ENCODE results near the gene ITGA11.

ITGA11 gene

GRCh38 chr15:68385671-68386586 is 46.0 kb downstream of the ITGA11 start:
- peaks cover 2% of the 10 kb centered on the region for H3K27me3 Mint-ChIP-seq
- no peaks in the 10 kb centered on the region for H3K9me3 Mint-ChIP-seq (ENCODE audit: low read depth)
- no peak overlapping the region for H3K27ac Mint-ChIP-seq
- H3K36me3 Mint-ChIP-seq, result no peaks in the 10 kb centered on the region
- H3K4me1 Mint-ChIP-seq (ENCODE audit: low read depth), result no peaks in the 10 kb centered on the region
- no peak overlapping the region for H3K4me3 Mint-ChIP-seq

GRCh38 chr15:68385240-68385561 is 46.8 kb downstream of the ITGA11 start:
- H3K4me1 Mint-ChIP-seq (ENCODE audit: low read depth), result peaks cover under 1% of the 10 kb centered on the region
- H3K27me3 Mint-ChIP-seq, result peaks cover 2% of the 10 kb centered on the region
- no peak overlapping the region for H3K27ac Mint-ChIP-seq
- no peaks in the 10 kb centered on the region for H3K9me3 Mint-ChIP-seq (ENCODE audit: low read depth)
- no peaks in the 10 kb centered on the region for H3K36me3 Mint-ChIP-seq
- H3K4me3 Mint-ChIP-seq, result no peak overlapping the region

DNA sequence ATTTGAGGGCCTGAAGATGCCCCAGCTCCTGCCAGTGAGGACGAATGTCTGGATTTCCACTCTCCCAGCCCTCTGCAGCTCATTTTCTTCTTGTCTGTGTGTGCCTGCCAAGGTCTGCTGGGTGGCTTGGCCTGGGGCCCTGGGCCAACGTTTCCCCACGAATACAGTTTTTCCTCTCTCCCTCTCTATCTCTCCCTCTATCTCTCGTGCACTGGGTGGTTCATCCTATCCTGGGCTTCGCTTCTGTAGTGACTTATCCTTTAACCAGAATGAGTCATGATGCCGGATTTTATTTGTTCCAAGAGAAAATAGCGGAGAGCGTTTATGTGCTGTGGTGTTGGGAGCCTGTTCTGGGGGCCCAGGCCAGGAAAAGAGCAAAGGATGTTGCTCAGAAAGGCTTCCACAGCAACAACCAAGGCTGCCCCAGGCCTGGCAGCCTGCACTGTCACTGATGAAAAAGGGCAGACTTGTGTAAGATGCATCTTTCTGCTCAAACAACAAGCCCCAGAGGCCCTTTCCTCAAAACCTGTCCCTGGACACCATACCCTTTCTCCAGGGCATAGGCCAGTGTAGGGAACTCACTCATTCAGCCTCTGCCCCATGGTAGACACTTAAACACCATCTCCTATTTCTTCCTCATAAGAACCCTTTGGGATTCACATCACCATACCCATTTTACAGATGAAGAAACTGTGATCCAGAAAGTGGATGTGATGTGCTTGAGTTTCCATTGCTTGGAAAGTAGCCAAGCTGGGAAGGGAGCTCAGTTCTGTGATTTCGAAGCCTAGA is 47.3 kb downstream of the ITGA11 start:
- no peaks in the 10 kb centered on the region for H3K27me3 Mint-ChIP-seq
- H3K36me3 Mint-ChIP-seq, result no peaks in the 10 kb centered on the region
- H3K4me3 Mint-ChIP-seq, result no peak overlapping the region
- H3K4me1 Mint-ChIP-seq (ENCODE audit: low read depth), result peaks cover 6% of the 10 kb centered on the region
- no peaks in the 10 kb centered on the region for H3K9me3 Mint-ChIP-seq (ENCODE audit: low read depth)
- H3K27ac Mint-ChIP-seq, result no peak overlapping the region

DNA sequence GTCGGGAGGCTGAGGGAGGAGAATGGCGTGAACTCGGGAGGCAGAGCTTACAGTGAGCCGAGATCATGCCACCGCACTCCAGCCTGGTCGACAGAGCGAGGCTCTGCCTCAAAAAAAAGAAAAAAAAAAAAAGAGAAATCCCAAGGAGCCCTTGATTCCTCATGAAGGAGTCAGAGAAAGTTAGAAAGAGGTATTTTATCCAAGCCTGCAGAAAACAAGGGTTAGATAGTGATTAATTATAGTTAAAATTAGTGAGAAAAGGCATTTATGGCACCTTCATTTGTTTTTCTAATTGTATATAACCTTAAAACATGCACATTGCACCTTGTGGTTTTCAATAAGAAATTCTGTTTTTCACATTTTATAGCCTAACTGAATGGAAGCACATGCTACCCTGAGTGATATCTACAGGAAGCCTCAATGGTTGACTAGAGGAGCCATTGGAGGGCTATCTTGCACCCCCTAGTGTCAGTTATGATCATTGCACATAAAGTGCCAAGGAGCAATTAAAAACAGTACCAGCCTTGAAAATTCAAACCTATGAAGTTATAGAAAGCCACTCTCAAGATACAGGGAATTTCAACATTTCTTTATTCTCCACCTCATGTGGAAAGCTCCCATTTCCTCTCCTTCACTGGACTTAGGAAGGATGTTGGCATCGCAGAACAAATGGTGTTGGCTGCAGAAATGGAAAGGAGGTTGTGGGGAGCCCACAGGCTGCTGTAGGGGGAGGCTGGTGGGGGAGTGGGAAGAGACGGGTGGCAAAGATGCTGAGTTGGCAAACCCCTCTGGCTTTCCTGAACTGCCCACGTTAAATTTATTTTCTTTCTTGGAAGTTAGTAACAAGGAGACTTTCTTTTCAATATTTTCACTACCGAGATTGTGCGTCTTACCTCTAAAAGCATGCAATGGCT is 48.5 kb downstream of the ITGA11 start:
- H3K4me1 Mint-ChIP-seq (ENCODE audit: low read depth), result peaks cover 17% of the 10 kb centered on the region
- H3K4me3 Mint-ChIP-seq, result no peak overlapping the region
- no peaks in the 10 kb centered on the region for H3K27me3 Mint-ChIP-seq
- no peaks in the 10 kb centered on the region for H3K9me3 Mint-ChIP-seq (ENCODE audit: low read depth)
- no peaks in the 10 kb centered on the region for H3K36me3 Mint-ChIP-seq
- H3K27ac Mint-ChIP-seq, result no peak overlapping the region

- H3K4me1 Mint-ChIP-seq (ENCODE audit: low read depth), result peaks cover 17% of the 10 kb centered on the region
- H3K4me3 Mint-ChIP-seq, result no peak overlapping the region
- no peaks in the 10 kb centered on the region for H3K9me3 Mint-ChIP-seq (ENCODE audit: low read depth)
- no peaks in the 10 kb centered on the region for H3K36me3 Mint-ChIP-seq
- H3K27me3 Mint-ChIP-seq, result no peaks in the 10 kb centered on the region
- no peak overlapping the region for H3K27ac Mint-ChIP-seq
These were observed 49.5 kb downstream of the ITGA11 start for GRCh38 chr15:68382286-68383007.

- Mint-ChIP-seq H3K4me1 (ENCODE audit: low read depth) (peaks cover 17% of the 10 kb centered on the region), H3K36me3 (no peaks in the 10 kb centered on the region), H3K27ac (no peak overlapping the region), H3K9me3 (ENCODE audit: low read depth) (no peaks in the 10 kb centered on the region), H3K27me3 (no peaks in the 10 kb centered on the region), H3K4me3 (no peak overlapping the region)
These were observed 51.5 kb downstream of the ITGA11 start for GRCh38 chr15:68380456-68380855.

DNA sequence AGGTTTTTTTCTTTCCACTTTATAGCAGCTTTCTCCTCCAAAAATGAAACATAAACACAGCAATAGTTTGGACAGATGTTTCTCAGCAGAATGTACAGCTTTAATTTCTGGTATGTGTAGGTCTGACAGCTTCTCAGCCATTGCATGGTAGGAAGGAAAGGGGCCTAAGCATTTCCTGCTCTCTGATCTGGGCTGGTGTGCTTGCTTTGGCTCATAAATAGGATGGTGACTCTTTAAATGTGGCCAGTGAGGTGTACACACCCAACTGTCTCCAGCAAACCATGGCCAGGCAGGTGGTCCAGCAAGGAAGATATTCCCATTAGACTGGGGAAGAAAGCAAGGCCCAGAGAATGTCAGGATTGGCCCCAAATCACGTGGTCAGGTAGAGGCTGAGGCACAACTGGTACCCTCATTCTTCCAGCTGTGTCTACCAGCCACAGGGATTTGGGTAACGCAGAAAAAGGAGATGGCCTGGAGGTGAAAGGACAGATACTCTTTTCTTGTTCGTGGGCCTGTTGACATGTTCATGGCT is 52.1 kb downstream of the ITGA11 start:
- Mint-ChIP-seq H3K4me1 (ENCODE audit: low read depth) (peaks cover 17% of the 10 kb centered on the region), H3K9me3 (ENCODE audit: low read depth) (no peaks in the 10 kb centered on the region), H3K27me3 (no peaks in the 10 kb centered on the region), H3K27ac (no peak overlapping the region), H3K36me3 (no peaks in the 10 kb centered on the region), H3K4me3 (no peak overlapping the region)

DNA sequence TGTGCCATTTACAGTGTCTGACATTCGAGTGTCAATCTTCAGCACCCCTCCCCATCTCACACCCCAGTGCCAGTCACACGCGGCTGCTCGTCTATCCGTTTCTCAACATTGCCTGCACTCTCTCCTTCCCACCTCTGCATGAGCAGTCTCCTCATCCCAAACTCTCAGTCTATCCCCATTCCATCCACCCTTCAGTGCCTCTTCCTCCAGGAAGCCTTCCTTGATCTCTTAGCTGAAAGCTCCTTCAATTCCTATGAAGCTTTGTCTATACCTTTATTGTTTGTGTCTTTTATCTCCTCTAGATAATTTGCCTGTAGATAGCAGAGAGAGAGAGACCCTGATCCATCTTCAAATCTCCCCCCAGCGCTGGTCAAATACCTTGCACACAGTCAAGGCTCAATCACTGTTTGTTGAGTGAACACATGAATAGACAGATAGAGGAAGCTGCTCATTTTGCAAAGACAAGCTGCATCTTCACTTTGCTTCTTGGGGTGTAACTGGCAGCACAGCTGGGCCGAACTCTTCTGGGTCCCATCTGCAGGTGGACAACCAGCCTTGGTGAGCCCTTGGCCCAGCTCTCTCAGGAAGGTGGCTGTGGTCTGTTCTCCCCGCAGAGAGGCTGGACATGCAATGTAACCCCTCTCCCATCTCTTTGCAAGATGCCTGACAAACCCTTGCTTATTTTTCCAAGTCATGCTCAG is 52.8 kb downstream of the ITGA11 start:
- no peaks in the 10 kb centered on the region for H3K9me3 Mint-ChIP-seq (ENCODE audit: low read depth)
- H3K36me3 Mint-ChIP-seq, result no peaks in the 10 kb centered on the region
- no peak overlapping the region for H3K27ac Mint-ChIP-seq
- H3K4me1 Mint-ChIP-seq (ENCODE audit: low read depth), result peaks cover 17% of the 10 kb centered on the region
- no peaks in the 10 kb centered on the region for H3K27me3 Mint-ChIP-seq
- no peak overlapping the region for H3K4me3 Mint-ChIP-seq

DNA sequence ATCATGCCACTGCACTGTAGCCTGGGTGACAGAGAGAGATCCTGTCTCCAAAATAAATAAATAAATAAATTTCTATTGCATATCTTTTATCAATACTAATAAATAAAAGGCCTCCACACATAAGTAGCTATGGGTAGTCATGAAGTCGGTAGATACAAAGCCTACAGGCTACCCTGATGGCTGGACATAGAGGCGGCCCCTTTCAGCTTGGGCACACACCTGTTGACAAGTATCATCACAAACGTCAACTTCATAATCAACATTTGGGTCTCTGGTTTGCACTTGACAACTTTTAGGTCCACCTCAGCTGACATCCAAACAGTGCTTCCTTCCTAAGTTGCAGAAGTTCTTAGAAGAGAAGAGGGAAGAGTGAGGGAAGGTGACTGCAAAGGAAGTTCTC is 53.4 kb downstream of the ITGA11 start:
- H3K4me1 Mint-ChIP-seq (ENCODE audit: low read depth), result peaks cover 17% of the 10 kb centered on the region
- H3K4me3 Mint-ChIP-seq, result no peak overlapping the region
- H3K36me3 Mint-ChIP-seq, result no peaks in the 10 kb centered on the region
- no peaks in the 10 kb centered on the region for H3K27me3 Mint-ChIP-seq
- H3K9me3 Mint-ChIP-seq (ENCODE audit: low read depth), result no peaks in the 10 kb centered on the region
- H3K27ac Mint-ChIP-seq, result no peak overlapping the region

- Mint-ChIP-seq H3K27ac (no peak overlapping the region), H3K9me3 (ENCODE audit: low read depth) (no peaks in the 10 kb centered on the region), H3K27me3 (no peaks in the 10 kb centered on the region), H3K4me1 (ENCODE audit: low read depth) (peaks cover 17% of the 10 kb centered on the region), H3K4me3 (no peak overlapping the region), H3K36me3 (no peaks in the 10 kb centered on the region)
These were observed 54.2 kb downstream of the ITGA11 start for GRCh38 chr15:68377766-68378165.

GRCh38 chr15:68376447-68377060 is 55.4 kb downstream of the ITGA11 start:
- Mint-ChIP-seq H3K36me3 (no peaks in the 10 kb centered on the region), H3K27ac (no peak overlapping the region), H3K4me3 (no peak overlapping the region), H3K9me3 (ENCODE audit: low read depth) (no peaks in the 10 kb centered on the region), H3K4me1 (ENCODE audit: low read depth) (peaks cover 17% of the 10 kb centered on the region), H3K27me3 (no peaks in the 10 kb centered on the region)

- Mint-ChIP-seq H3K9me3 (ENCODE audit: low read depth) (no peaks in the 10 kb centered on the region), H3K27ac (no peak overlapping the region), H3K4me1 (ENCODE audit: low read depth) (peaks cover 17% of the 10 kb centered on the region), H3K27me3 (no peaks in the 10 kb centered on the region), H3K36me3 (no peaks in the 10 kb centered on the region), H3K4me3 (no peak overlapping the region)
These were observed 56.2 kb downstream of the ITGA11 start for GRCh38 chr15:68375716-68376220.

DNA sequence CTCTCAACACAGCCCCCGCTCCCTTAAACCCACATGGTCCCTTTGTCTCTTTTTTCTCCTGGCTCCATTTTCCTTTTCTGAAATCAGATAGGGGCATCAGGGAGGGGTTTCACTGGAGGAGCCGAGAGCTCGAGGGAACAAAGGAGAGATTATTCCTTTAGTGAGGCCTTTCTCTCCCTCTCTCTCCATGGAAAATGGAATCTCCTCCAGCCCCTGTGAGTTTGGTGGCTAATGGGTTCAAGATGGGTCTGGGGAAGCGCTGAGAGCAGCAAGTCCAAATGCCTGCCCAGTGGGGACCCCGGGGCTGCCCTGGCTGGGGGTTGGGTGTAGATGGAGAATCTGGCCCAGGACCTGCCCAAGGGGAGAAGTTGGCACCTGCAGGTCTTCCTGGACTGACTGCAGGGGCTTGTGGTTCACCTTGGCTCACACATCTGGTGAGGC is 56.8 kb downstream of the ITGA11 start:
- H3K36me3 Mint-ChIP-seq, result no peaks in the 10 kb centered on the region
- H3K27ac Mint-ChIP-seq, result no peak overlapping the region
- H3K27me3 Mint-ChIP-seq, result no peaks in the 10 kb centered on the region
- H3K4me3 Mint-ChIP-seq, result no peak overlapping the region
- H3K4me1 Mint-ChIP-seq (ENCODE audit: low read depth), result peaks cover 17% of the 10 kb centered on the region
- H3K9me3 Mint-ChIP-seq (ENCODE audit: low read depth), result no peaks in the 10 kb centered on the region

Data from activated naive CD8-positive, alpha-beta T cell (primary cell).